ENCODE measurements around the gene FOXK1.

DNA sequence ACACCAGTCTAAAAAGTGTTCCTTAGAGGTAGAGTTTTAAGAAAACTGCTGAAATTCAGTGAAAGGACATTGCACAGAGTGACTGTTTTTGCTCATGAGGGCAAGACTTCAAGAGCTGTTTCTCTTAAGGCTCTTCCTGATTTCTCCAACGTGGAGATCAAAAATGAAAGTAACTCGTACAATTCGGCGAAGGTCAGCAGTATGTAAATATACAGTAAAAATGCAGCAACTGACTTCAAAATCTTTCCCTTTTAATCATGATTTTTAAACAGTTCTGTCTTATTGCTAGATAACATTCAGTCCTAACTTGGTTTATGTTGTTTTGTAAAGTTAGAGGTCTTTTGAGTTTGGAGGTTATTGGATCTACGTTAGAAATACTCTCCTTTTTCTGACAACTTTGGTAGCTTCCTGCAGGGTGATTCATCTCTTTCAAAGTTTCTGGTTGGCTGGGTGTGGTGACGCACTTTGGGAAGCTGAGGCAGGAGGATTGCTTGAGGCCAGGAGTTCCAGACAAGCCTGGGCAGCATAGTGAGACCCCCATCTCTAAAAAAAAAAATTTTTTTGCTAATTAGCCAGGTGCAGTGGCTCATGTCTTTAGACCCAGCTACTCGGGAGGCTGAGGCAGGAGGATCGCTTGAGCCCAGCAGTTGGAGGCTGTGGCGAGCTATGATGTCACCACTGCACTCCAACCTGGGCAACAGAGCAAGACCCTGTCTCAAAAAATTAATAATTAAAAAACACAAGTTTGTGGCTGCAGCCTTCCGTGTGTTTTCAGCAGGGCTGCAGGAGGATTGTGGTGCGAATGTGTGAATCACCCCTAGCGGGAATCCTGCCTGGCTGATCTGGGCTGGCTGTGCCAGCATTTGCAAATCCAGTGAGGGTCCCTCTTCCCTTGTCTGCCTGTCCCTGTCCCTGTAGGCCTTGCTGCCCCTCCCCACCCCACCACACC lies 64.2 kb downstream of the FOXK1 start:
- TF ChIP-seq, protein P1, sequence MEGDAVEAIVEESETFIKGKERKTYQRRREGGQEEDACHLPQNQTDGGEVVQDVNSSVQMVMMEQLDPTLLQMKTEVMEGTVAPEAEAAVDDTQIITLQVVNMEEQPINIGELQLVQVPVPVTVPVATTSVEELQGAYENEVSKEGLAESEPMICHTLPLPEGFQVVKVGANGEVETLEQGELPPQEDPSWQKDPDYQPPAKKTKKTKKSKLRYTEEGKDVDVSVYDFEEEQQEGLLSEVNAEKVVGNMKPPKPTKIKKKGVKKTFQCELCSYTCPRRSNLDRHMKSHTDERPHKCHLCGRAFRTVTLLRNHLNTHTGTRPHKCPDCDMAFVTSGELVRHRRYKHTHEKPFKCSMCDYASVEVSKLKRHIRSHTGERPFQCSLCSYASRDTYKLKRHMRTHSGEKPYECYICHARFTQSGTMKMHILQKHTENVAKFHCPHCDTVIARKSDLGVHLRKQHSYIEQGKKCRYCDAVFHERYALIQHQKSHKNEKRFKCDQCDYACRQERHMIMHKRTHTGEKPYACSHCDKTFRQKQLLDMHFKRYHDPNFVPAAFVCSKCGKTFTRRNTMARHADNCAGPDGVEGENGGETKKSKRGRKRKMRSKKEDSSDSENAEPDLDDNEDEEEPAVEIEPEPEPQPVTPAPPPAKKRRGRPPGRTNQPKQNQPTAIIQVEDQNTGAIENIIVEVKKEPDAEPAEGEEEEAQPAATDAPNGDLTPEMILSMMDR (IDR thresholded peaks at IDR 0.05), result no peak
- TF ChIP-seq POLR2AphosphoS5 (IDR thresholded peaks at IDR 0.05) (peak; percentile 11 to 70 (median 68)), POLR2A (IDR thresholded peaks at IDR 0.05) (peak; percentile 51), EP300 (IDR thresholded peaks at IDR 0.05; ENCODE audit: low read depth) (no peak)

Measured in transverse colon (tissue), 4 donors.